GM12878 (cell line): ENCODE data around the gene ITPR2. TPM values are rescaled to one million over a fixed set of nuclear protein-coding genes. Genes with fewer than 3 reads are reported as not detected.

Experiments used
- ATF3 ChIP-seq: IDR thresholded peaks from 2 replicates; pipeline ENCODE4 v1.6.1; 2011; ENCODE audit warnings: low read depth, mild to moderate bottlenecking, low read length, moderate library complexity, borderline replicate concordance; ENCODE audit errors: extremely low read depth
- ATF7 ChIP-seq: fragments of 450-650 bp; IDR thresholded peaks from 2 replicates; pipeline ENCODE4 v1.6.1; 2016; ENCODE audit warnings: low read depth, mild to moderate bottlenecking
- BCL11A ChIP-seq: IDR thresholded peaks from 2 replicates; pipeline ENCODE4 v1.6.1; 2011; ENCODE audit warnings: low read depth, low read length
- CHD2 ChIP-seq: IDR thresholded peaks from 2 replicates; pipeline ENCODE4 v1.6.1; 2011; ENCODE audit warnings: low read depth, low read length, improper control_type of control experiment, borderline replicate concordance
- EED ChIP-seq: sonication (generic); IDR thresholded peaks from 2 replicates; pipeline ENCODE4 v1.6.1; 2016; ENCODE audit warnings: antibody characterized with exemption, low read depth
- ELK1 ChIP-seq: IDR thresholded peaks from 2 replicates; pipeline ENCODE4 v1.6.1; 2012; ENCODE audit warnings: low read depth, low read length, improper control_type of control experiment
- FOXK2 ChIP-seq: fragments of 450-650 bp; IDR thresholded peaks from 2 replicates; pipeline ENCODE4 v1.6.1; 2017; ENCODE audit warnings: mild to moderate bottlenecking, moderate library complexity
- GATAD2B ChIP-seq: fragments of 450-650 bp; conservative IDR thresholded peaks from 2 replicates; pipeline ENCODE4 v1.6.1; 2017; ENCODE audit warnings: low read depth, mild to moderate bottlenecking, moderate library complexity
- IRF4 ChIP-seq: IDR thresholded peaks from 2 replicates; pipeline ENCODE4 v1.6.1; 2011; ENCODE audit warnings: low read depth, low read length
- LARP7 ChIP-seq: fragments of 450-650 bp; IDR thresholded peaks from 2 replicates; pipeline ENCODE4 v1.6.1; 2017; ENCODE audit warnings: mild to moderate bottlenecking
- MTA2 ChIP-seq: fragments of 450-650 bp; IDR thresholded peaks from 2 replicates; pipeline ENCODE4 v1.6.1; 2016; ENCODE audit warnings: low read depth, mild to moderate bottlenecking, moderate library complexity
- USF1 ChIP-seq: IDR thresholded peaks from 2 replicates; pipeline ENCODE4 v1.6.1; 2011; ENCODE audit warnings: borderline replicate concordance, low read depth, mild to moderate bottlenecking, moderate library complexity, mixed read lengths, low read length; ENCODE audit not compliant: insufficient read depth; ENCODE audit errors: extremely low read length
- WRNIP1 ChIP-seq: IDR thresholded peaks from 2 replicates; pipeline ENCODE4 v1.6.1; 2011; ENCODE audit warnings: low read depth, low read length, improper control_type of control experiment, borderline replicate concordance
- YY1 ChIP-seq: IDR thresholded peaks from 2 replicates; pipeline ENCODE4 v1.6.1; 2011; ENCODE audit warnings: low read depth, mild to moderate bottlenecking, low read length
- ZBED1 ChIP-seq: IDR thresholded peaks from 2 replicates; pipeline ENCODE4 v1.6.1; 2016; ENCODE audit warnings: borderline replicate concordance
- ZBTB4 ChIP-seq: fragments of 450-650 bp; formaldehyde crosslinking; IDR thresholded peaks from 2 replicates; pipeline ENCODE4 v1.4.0; 2022; ENCODE audit warnings: mild to moderate bottlenecking, moderate library complexity
- ZNF217 ChIP-seq: fragments of 450-650 bp; IDR thresholded peaks from 2 replicates; pipeline ENCODE4 v1.6.1; 2017; ENCODE audit warnings: antibody characterized with exemption, mild to moderate bottlenecking
- polyA plus RNA-seq, 11 experiments: library from polyadenylated mRNA; depleted of rRNA in 4 of 11; unstranded in 6 of 11; stranded (reverse) in 5 of 11; fragments of >200 nt; fragmentation: Nextera tagmentation in 4 of 11; fragmentation: Illumina TruSeq in 1 of 11; extraction: Ambion mirVana in 4 of 11; extraction: Trizol in 1 of 11; gene quantifications; 1 replicate in 1 of 11; 2 replicates in 10 of 11; pipeline versions ENCODE4 v1.2.1 to v1.2.3, GENCODE V29; 2011 to 2016; ENCODE audit warnings: inconsistent platforms in 2 of 11, missing spikeins in 2 of 11, low read depth in 1 of 11
- total RNA-seq, 4 experiments: library from RNA; depleted of rRNA in 3 of 4; stranded (reverse); fragments of >200 nt in 3 of 4; fragmentation: Illumina TruSeq in 1 of 4; extraction: Trizol in 1 of 4; gene quantifications; 2 replicates each; pipeline versions ENCODE4 v1.2.1 to v1.2.3, GENCODE V29; 2013 to 2021
- TF ChIP-seq, protein P1 (sequence below): fragments of 450-650 bp; IDR thresholded peaks from 2 replicates; pipeline ENCODE4 v1.6.1; 2016; ENCODE audit warnings: mild to moderate bottlenecking
- TF ChIP-seq, protein P2 (sequence below): fragments of 450-650 bp; formaldehyde crosslinking; IDR thresholded peaks from 2 replicates; pipeline ENCODE4 v1.4.0; 2020; ENCODE audit warnings: mild to moderate bottlenecking, moderate library complexity

The ITPR2 gene
- total and polyA plus RNA-seq, 10 of the 15 experiments (the other 5 are each of a cell fraction or from before 2014, with no cell fraction given) = 7.5 to 76.2 (median 47.1) TPM

DNA sequence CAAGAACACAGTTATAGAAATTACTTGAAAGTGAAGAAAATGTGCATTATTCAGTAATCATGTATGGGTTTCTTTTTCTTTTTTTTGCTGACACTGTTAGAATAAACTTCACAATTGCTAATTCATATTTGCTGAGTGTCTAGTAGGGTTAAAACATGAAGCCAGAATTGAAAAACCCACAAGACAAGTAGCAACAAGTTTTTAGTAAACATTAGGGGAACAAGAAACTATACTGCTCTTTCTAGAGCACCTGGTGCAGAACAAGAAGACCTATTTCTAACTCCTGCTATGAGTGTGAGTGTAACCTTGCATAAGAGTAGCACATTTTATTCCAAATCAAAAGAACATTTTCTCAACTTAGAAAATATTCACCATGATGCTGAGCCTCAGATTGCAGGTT, 83.2 kb downstream of the ITPR2 start (continued):
- TF ChIP-seq EED (no peak), MTA2 (peak; percentile 81), ZNF217 (peak; percentile 79; the same call in 1 of the 2 replicates), WRNIP1 (no peak), ZBTB4 (CRISPR knock-in tag) (no peak), ELK1 (no peak), YY1 (no peak), FOXK2 (no peak), IRF4 (peak; percentile 89), CHD2 (no peak), ATF7 (peak; percentile 30; the same call in 1 of the 2 replicates), ATF3 (no peak), USF1 (no peak), GATAD2B (no peak), BCL11A (peak; percentile 80), LARP7 (no peak), ZBED1 (peak; percentile 75; the same call in 1 of the 2 replicates)
- TF ChIP-seq, protein P1, sequence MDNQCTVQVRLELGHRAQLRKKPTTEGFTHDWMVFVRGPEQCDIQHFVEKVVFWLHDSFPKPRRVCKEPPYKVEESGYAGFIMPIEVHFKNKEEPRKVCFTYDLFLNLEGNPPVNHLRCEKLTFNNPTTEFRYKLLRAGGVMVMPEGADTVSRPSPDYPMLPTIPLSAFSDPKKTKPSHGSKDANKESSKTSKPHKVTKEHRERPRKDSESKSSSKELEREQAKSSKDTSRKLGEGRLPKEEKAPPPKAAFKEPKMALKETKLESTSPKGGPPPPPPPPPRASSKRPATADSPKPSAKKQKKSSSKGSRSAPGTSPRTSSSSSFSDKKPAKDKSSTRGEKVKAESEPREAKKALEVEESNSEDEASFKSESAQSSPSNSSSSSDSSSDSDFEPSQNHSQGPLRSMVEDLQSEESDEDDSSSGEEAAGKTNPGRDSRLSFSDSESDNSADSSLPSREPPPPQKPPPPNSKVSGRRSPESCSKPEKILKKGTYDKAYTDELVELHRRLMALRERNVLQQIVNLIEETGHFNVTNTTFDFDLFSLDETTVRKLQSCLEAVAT = 0 out of 2 replicates have a peak, but pooled peaks have one; percentile 23
- TF ChIP-seq, protein P2, sequence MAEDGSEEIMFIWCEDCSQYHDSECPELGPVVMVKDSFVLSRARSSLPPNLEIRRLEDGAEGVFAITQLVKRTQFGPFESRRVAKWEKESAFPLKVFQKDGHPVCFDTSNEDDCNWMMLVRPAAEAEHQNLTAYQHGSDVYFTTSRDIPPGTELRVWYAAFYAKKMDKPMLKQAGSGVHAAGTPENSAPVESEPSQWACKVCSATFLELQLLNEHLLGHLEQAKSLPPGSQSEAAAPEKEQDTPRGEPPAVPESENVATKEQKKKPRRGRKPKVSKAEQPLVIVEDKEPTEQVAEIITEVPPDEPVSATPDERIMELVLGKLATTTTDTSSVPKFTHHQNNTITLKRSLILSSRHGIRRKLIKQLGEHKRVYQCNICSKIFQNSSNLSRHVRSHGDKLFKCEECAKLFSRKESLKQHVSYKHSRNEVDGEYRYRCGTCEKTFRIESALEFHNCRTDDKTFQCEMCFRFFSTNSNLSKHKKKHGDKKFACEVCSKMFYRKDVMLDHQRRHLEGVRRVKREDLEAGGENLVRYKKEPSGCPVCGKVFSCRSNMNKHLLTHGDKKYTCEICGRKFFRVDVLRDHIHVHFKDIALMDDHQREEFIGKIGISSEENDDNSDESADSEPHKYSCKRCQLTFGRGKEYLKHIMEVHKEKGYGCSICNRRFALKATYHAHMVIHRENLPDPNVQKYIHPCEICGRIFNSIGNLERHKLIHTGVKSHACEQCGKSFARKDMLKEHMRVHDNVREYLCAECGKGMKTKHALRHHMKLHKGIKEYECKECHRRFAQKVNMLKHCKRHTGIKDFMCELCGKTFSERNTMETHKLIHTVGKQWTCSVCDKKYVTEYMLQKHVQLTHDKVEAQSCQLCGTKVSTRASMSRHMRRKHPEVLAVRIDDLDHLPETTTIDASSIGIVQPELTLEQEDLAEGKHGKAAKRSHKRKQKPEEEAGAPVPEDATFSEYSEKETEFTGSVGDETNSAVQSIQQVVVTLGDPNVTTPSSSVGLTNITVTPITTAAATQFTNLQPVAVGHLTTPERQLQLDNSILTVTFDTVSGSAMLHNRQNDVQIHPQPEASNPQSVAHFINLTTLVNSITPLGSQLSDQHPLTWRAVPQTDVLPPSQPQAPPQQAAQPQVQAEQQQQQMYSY (CRISPR knock-in tag) = no peak
